ENCODE measurements around the gene CCDC169. TPM values are rescaled to one million over a fixed set of nuclear protein-coding genes. Genes with fewer than 3 reads are reported as not detected.

Gene CCDC169
- total RNA-seq, 1 experiment from 2014 or later: not detected

DNA sequence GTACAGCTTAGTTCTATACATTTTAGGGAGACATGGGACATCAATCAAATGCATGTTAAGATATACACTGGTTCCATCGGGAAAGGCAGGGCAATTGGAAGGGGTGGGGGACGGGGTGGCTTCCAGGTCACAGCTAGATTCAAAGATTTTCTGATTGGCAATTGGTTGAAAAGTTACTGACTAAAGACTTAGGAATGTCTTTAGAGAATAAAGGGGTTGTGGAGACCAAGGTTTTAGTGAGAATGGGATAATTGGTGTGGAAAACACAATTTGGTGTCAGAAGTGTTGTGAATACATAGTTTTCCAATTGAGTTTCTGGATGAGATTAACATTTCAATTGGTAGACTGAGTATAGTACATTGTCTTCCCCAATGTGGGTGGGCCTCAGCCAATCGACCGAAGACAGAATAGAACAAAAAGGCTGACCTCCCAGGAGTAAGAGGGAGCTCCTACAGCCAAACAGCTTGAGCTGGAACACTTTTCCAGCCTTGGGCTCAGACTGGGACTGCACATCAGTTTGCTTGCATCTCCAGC lies 988 bp upstream of the CCDC169 start:
- DNase-seq (ENCODE audit: low read depth, low spot score) (no peak), ATAC-seq (no peak)
- Histone ChIP-seq H3K27me3 (ENCODE audit: insufficient read depth, low read length) (no peaks in the 10 kb centered on the region), H2AFZ (ENCODE audit: low read depth, low read length, poor library complexity, severe bottlenecking) (no peak overlapping the region), H3K9ac (ENCODE audit: low read length) (no peak overlapping the region), H3K79me2 (ENCODE audit: insufficient read depth, low read length) (no peaks in the 10 kb centered on the region), H3K9me2 (ENCODE audit: insufficient read depth) (no peaks in the 10 kb centered on the region), H3K4me2 (ENCODE audit: low read length) (no peak overlapping the region), H3K4me3 (replicated peaks in 1 of 2; ENCODE audit: low read depth in 1 of 2, low read length in 2 of 2) (no peak overlapping the region), H4K20me1 (ENCODE audit: insufficient read depth) (no peaks in the 10 kb centered on the region), H3K36me3 (ENCODE audit: control insufficient read depth in 1 of 2, insufficient read depth in 2 of 2, low read length in 2 of 2) (no peaks in the 10 kb centered on the region), H3K27ac (ENCODE audit: low read depth, low read length) (no peak overlapping the region), H3K4me1 (ENCODE audit: control insufficient read depth in 1 of 2, insufficient read depth in 2 of 2, low read length in 2 of 2) (no peaks in the 10 kb centered on the region), H3K9me3 (ENCODE audit: control insufficient read depth in 1 of 2, insufficient read depth in 1 of 2, low read depth in 1 of 2, low read length in 2 of 2) (peaks cover 0 to 5% of the 10 kb centered on the region in 2 experiments; a peak in 1 of 4 replicates)
- BruUV-seq (replicated peaks): no TSS peak
- CTCF ChIA-PET: no interaction called here
- intact Hi-C loops (cut with micrococcal nuclease): loop anchor here (5.0 kb wide), 1 partner anchor 669 kb away; no protein-coding TSS in a partner anchor
- TF ChIP-seq CEBPB (IDR thresholded peaks at IDR 0.05; ENCODE audit: low read depth): no peak
- no peak for TF ChIP-seq CTCF (IDR thresholded peaks at IDR 0.05 in 2 of 3, conservative IDR thresholded peaks at IDR 0.05 in 1 of 3; ENCODE audit: borderline replicate concordance in 1 of 3, insufficient read depth in 1 of 3, low read depth in 2 of 3, low read length in 2 of 3)
- TF ChIP-seq CBX3 (IDR thresholded peaks at IDR 0.05; ENCODE audit: low read depth): no peak
- no peak for TF ChIP-seq TCF7L2 (IDR thresholded peaks at IDR 0.05; ENCODE audit: borderline replicate concordance, extremely low read depth, insufficient read depth, insufficient read length)
- TF ChIP-seq POLR2A (IDR thresholded peaks at IDR 0.05; ENCODE audit: borderline replicate concordance, extremely low read depth, insufficient read depth, insufficient read length): no peak
- TF ChIP-seq ZFX (IDR thresholded peaks at IDR 0.05): no peak
- no peak for TF ChIP-seq RAD21 (IDR thresholded peaks at IDR 0.05; ENCODE audit: low read depth)
- TF ChIP-seq ZNF274 (IDR thresholded peaks at IDR 0.05; ENCODE audit: low read depth, low read length): no peak
- no peak for TF ChIP-seq EGR1 (IDR thresholded peaks at IDR 0.05; ENCODE audit: low read depth)
- no peak for TF ChIP-seq POLR2AphosphoS5 (IDR thresholded peaks at IDR 0.05; ENCODE audit: low read depth, low read length)
- no peak for TF ChIP-seq YY1 (IDR thresholded peaks at IDR 0.05; ENCODE audit: extremely low read depth, insufficient replicate concordance, low read depth, low read length)
- no peak for TF ChIP-seq SP1 (IDR thresholded peaks at IDR 0.05; ENCODE audit: low read depth)
- TF ChIP-seq REST (IDR thresholded peaks at IDR 0.05; ENCODE audit: low read depth): no peak
- POLR2A ChIA-PET: no interaction called here
- RAD21 ChIA-PET (ENCODE audit: low non-redundant PET in 1 of 2, low total read pairs in 2 of 2, uncharacterized antibody in 2 of 2, unreplicated experiment in 2 of 2): no interaction called here
